Activated CD4-positive, alpha-beta memory T cell treated with anti-CD3 and anti-CD28 coated beads for 36 hours (primary cell): ENCODE data around the gene ARHGEF4. TPM values are rescaled to one million over a fixed set of nuclear protein-coding genes. Genes with fewer than 3 reads are reported as not detected.

ENCODE experiments used
- CTCF ChIA-PET: fragments of 350-600 bp; sonication (Branson Sonifier 250); formaldehyde crosslinking; loops from one replicate; lab custom pipeline; 2021; ENCODE audit warnings: antibody characterized with exemption, inconsistent platforms; lab: Charles Lee
- POLR2A ChIA-PET: fragments of 350-600 bp; sonication (Branson Sonifier 250); formaldehyde crosslinking; loops from one replicate; lab custom pipeline; 2021; ENCODE audit warnings: antibody characterized with exemption; lab: Charles Lee
- DNase-seq: peaks from one replicate; pipeline ENCODE4 v3.0.0-alpha.2; 2020
- H3K27ac Mint-ChIP-seq: one replicate; pipeline ENCODE4 v1.8.0; 2021; ENCODE audit warnings: mixed read lengths
- H3K27me3 Mint-ChIP-seq: one replicate; pipeline ENCODE4 v1.8.0; 2021; ENCODE audit warnings: mixed read lengths
- H3K36me3 Mint-ChIP-seq: one replicate; pipeline ENCODE4 v1.8.0; 2021; ENCODE audit warnings: mixed read lengths
- H3K4me1 Mint-ChIP-seq: one replicate; pipeline ENCODE4 v1.8.0; 2021; ENCODE audit warnings: low read depth, mixed read lengths
- H3K4me3 Mint-ChIP-seq: one replicate; pipeline ENCODE4 v1.8.0; 2021; ENCODE audit warnings: mild to moderate bottlenecking, mixed read lengths
- H3K9me3 Mint-ChIP-seq: one replicate; pipeline ENCODE4 v1.8.0; 2021; ENCODE audit warnings: mixed read lengths
- intact Hi-C: fragments of 100-400 bp; cut with micrococcal nuclease; formaldehyde crosslinking; loops from one replicate; pipeline ENCODE4 v1.15.1; 2023
- total RNA-seq, 2 experiments: library from RNA; stranded (reverse); gene quantifications; one replicate each; pipeline ENCODE4 v1.2.3, GENCODE V29; 2021

Gene ARHGEF4
- total RNA-seq, 2 experiments from 2014 or later, result 0.52 to 0.58 TPM

GRCh38 chr2:130827502-130828251 is 9.0 kb upstream of the ARHGEF4 start:
- intact Hi-C loops, result loop anchor here (10.0 kb wide), 2 partner anchors 483 to 667 kb away; partner anchors contain the start of genes IMP4 and MZT2A
- no peak for DNase-seq
- no peaks in the 10 kb centered on the region for H3K9me3 Mint-ChIP-seq
- no peaks in the 10 kb centered on the region for H3K36me3 Mint-ChIP-seq
- POLR2A ChIA-PET, result interaction anchor here (0.7 kb wide), 1 partner anchor 77 kb away, joined by 3 read pairs; no protein-coding TSS in a partner anchor
- no peak overlapping the region for H3K27ac Mint-ChIP-seq
- CTCF ChIA-PET, result no interaction called here
- peaks cover 7% of the 10 kb centered on the region for H3K27me3 Mint-ChIP-seq
- H3K4me1 Mint-ChIP-seq, result peaks cover 21% of the 10 kb centered on the region
- no peak overlapping the region for H3K4me3 Mint-ChIP-seq

- Mint-ChIP-seq H3K27me3 (peaks cover 9% of the 10 kb centered on the region), H3K27ac (no peak overlapping the region), H3K4me1 (peaks cover 20% of the 10 kb centered on the region), H3K9me3 (no peaks in the 10 kb centered on the region), H3K4me3 (no peak overlapping the region), H3K36me3 (no peaks in the 10 kb centered on the region)
- POLR2A ChIA-PET, result no interaction called here
- CTCF ChIA-PET, result no interaction called here
- DNase-seq, result no peak
- intact Hi-C loops, result loop anchor here (10.0 kb wide), 2 partner anchors 484 to 666 kb away; partner anchors contain the start of genes IMP4 and MZT2A
Observed at GRCh38 chr2:130828461-130828860, 8.3 kb upstream of the ARHGEF4 start.

GRCh38 chr2:130829015-130829414 is 7.7 kb upstream of the ARHGEF4 start:
- Mint-ChIP-seq H3K4me1 (peaks cover 14% of the 10 kb centered on the region), H3K27ac (no peak overlapping the region), H3K36me3 (no peaks in the 10 kb centered on the region), H3K9me3 (no peaks in the 10 kb centered on the region), H3K4me3 (no peak overlapping the region), H3K27me3 (peaks cover 9% of the 10 kb centered on the region)
- CTCF ChIA-PET, result no interaction called here
- intact Hi-C loops, result loop anchor here (10.0 kb wide), 2 partner anchors 484 to 666 kb away; partner anchors contain the start of genes IMP4 and MZT2A
- no peak for DNase-seq
- POLR2A ChIA-PET, result no interaction called here

- Mint-ChIP-seq H3K4me3 (no peak overlapping the region), H3K4me1 (no peaks in the 10 kb centered on the region), H3K27me3 (peaks cover 17% of the 10 kb centered on the region), H3K9me3 (no peaks in the 10 kb centered on the region), H3K27ac (no peak overlapping the region), H3K36me3 (no peaks in the 10 kb centered on the region)
- intact Hi-C loops, result no loop called here
- ChIA-PET POLR2A (no interaction called here), CTCF (interaction anchor here (1.0 kb wide), 1 partner anchor 33 kb away, joined by 3 read pairs; no protein-coding TSS in a partner anchor)
- DNase-seq, result no peak
Observed at GRCh38 chr2:130830538-130830937, 6.2 kb upstream of the ARHGEF4 start.

- Mint-ChIP-seq H3K27me3 (peaks cover 20% of the 10 kb centered on the region), H3K36me3 (no peaks in the 10 kb centered on the region), H3K9me3 (no peaks in the 10 kb centered on the region), H3K4me1 (no peaks in the 10 kb centered on the region), H3K27ac (no peak overlapping the region), H3K4me3 (no peak overlapping the region)
- ChIA-PET POLR2A (no interaction called here), CTCF (no interaction called here)
- DNase-seq, result no peak
- intact Hi-C loops, result no loop called here
Observed at GRCh38 chr2:130831356-130831755, 5.4 kb upstream of the ARHGEF4 start.

GRCh38 chr2:130832296-130832940 is 4.3 kb upstream of the ARHGEF4 start:
- H3K4me1 Mint-ChIP-seq, result no peaks in the 10 kb centered on the region
- H3K27ac Mint-ChIP-seq, result no peak overlapping the region
- POLR2A ChIA-PET, result no interaction called here
- peaks cover 20% of the 10 kb centered on the region for H3K27me3 Mint-ChIP-seq
- no peak for DNase-seq
- H3K36me3 Mint-ChIP-seq, result no peaks in the 10 kb centered on the region
- intact Hi-C loops, result no loop called here
- H3K4me3 Mint-ChIP-seq, result no peak overlapping the region
- CTCF ChIA-PET, result interaction anchor here (0.7 kb wide), 1 partner anchor 35 kb away, joined by 4 read pairs; no protein-coding TSS in a partner anchor
- H3K9me3 Mint-ChIP-seq, result no peaks in the 10 kb centered on the region

GRCh38 chr2:130834091-130834930 is 2.4 kb upstream of the ARHGEF4 start:
- CTCF ChIA-PET, result interaction anchor here (0.7 to 1.6 kb wide), 2 partner anchors 36 to 1835 kb away, joined by 3 to 4 read pairs; no protein-coding TSS in a partner anchor
- H3K27ac Mint-ChIP-seq, result no peak overlapping the region
- H3K4me3 Mint-ChIP-seq, result no peak overlapping the region
- POLR2A ChIA-PET, result interaction anchor here (0.7 kb wide), 1 partner anchor 19 kb away, joined by 3 read pairs; no protein-coding TSS in a partner anchor
- intact Hi-C loops, result no loop called here
- H3K4me1 Mint-ChIP-seq, result no peaks in the 10 kb centered on the region
- DNase-seq, result no peak
- H3K27me3 Mint-ChIP-seq, result peaks cover 36% of the 10 kb centered on the region
- no peaks in the 10 kb centered on the region for H3K36me3 Mint-ChIP-seq
- no peaks in the 10 kb centered on the region for H3K9me3 Mint-ChIP-seq

GRCh38 chr2:130834931-130835765 is 1.6 kb upstream of the ARHGEF4 start:
- intact Hi-C loops, result no loop called here
- Mint-ChIP-seq H3K27me3 (peaks cover 40% of the 10 kb centered on the region), H3K4me1 (no peaks in the 10 kb centered on the region), H3K27ac (no peak overlapping the region), H3K36me3 (no peaks in the 10 kb centered on the region), H3K4me3 (no peak overlapping the region), H3K9me3 (no peaks in the 10 kb centered on the region)
- DNase-seq, result no peak
- ChIA-PET CTCF (interaction anchor here (3.3 kb wide), 1 partner anchor 37 kb away, joined by 17 read pairs; no protein-coding TSS in a partner anchor), POLR2A (no interaction called here)

- ChIA-PET CTCF (interaction anchor here (3.3 kb wide), 1 partner anchor 38 kb away, joined by 17 read pairs; no protein-coding TSS in a partner anchor), POLR2A (no interaction called here)
- Mint-ChIP-seq H3K36me3 (no peaks in the 10 kb centered on the region), H3K9me3 (no peaks in the 10 kb centered on the region), H3K27me3 (peaks cover 40% of the 10 kb centered on the region), H3K27ac (no peak overlapping the region), H3K4me1 (no peaks in the 10 kb centered on the region), H3K4me3 (no peak overlapping the region)
- intact Hi-C loops, result loop anchor here (2.0 kb wide), 1 partner anchor 37 kb away; no protein-coding TSS in a partner anchor
- no peak for DNase-seq
Observed at GRCh38 chr2:130835766-130836015, 1.0 kb upstream of the ARHGEF4 start.

- peaks cover 42% of the 10 kb centered on the region for H3K27me3 Mint-ChIP-seq
- intact Hi-C loops, result loop anchor here (1.0 to 2.0 kb wide), 2 partner anchors 35 to 38 kb away; no protein-coding TSS in a partner anchor
- H3K4me1 Mint-ChIP-seq, result no peaks in the 10 kb centered on the region
- no peak for DNase-seq
- ChIA-PET POLR2A (interaction anchor here (1.7 kb wide), 1 partner anchor 13 kb away, joined by 6 read pairs; no protein-coding TSS in a partner anchor), CTCF (interaction anchor here (2.0 to 3.3 kb wide), 2 partner anchors 37 to 39 kb away, joined by 6 to 17 read pairs; no protein-coding TSS in a partner anchor)
- H3K9me3 Mint-ChIP-seq, result no peaks in the 10 kb centered on the region
- no peak overlapping the region for H3K4me3 Mint-ChIP-seq
- no peak overlapping the region for H3K27ac Mint-ChIP-seq
- no peaks in the 10 kb centered on the region for H3K36me3 Mint-ChIP-seq
Observed at GRCh38 chr2:130837175-130837810, 579 bp downstream of the ARHGEF4 start.
